Tongue (tissue), 2 donors: ENCODE measurements around the gene SULT1C4. TPM values are rescaled to one million over a fixed set of nuclear protein-coding genes. Genes with fewer than 3 reads are reported as not detected.
"Not testable (repeated sequence)": the region's sequence is repeated elsewhere in the genome, so short reads cannot be mapped to it uniquely, and the experiment has no call there.

ENCODE experiments used
- DNase-seq: peaks from one replicate; pipeline ENCODE4 v3.0.0-alpha.2; 2015
- total RNA-seq: library from RNA; depleted of rRNA; stranded (reverse); fragments of >200 nt; gene quantifications from one replicate; pipeline ENCODE4 v1.2.3, GENCODE V29; 2014

The SULT1C4 gene
- total RNA-seq = 34.4 TPM

DNA sequence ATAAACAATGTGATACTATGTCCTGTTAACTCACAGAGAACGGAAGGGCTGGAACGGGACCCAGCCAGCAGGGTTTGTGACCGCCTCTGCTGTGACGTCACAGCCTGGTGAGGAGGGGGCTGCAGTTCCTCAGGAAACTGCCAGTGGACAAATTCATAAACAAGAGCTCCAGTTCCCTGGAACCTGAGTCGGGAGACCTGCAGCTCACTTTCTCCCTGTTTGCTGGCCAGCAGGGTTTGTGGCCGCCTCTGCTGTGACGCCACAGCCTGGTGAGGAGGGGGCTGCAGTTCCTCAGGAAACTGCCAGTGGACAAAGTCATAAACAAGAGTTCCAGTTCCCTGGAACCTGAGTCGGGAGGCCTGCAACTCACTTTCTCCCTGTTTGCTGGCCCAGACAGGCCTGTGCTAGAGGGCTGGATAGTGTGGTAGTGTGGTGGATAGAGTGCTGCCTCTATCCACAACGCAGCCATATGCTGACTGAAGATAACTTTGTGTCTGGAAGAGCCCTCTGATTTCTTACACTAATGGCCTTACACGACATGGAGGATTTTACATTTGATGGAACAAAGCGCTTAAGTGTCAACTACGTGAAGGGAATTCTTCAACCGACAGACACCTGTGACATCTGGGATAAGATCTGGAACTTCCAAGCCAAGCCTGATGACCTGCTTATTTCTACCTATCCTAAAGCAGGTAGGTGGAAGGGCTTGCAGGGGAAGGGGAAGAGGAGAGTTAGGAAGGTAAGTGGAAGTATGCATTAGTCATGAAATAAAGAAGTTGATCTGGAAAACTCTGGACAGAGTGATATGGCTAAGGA lies at the start of gene SULT1C4:
SULT1C4 (plus strand) TSS at position 140 of the 816 bp plus-strand sequence; CDS start at position 524, 384 bp downstream.
- peak; percentile 97 for DNase-seq

DNA sequence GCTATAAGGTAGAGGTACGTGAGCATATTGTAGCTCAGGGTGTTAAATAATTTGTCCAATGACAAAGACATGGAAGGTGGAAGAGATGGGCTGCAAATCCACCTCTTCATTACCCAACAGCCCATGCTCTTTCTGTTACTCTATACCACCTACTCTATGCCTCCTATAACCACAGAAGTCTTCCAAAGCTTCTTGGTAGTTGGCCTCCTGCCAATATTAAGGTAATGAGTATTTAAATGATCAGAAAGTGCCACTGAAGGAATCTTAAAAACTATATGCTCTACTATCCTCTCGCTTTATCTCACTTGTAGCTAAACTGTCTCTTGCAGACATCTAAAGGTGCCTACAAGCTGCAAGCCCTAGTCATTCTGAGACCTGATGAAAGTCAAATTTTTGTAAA lies 48.0 kb upstream of the SULT1C4 start:
- no peak for DNase-seq

DNA sequence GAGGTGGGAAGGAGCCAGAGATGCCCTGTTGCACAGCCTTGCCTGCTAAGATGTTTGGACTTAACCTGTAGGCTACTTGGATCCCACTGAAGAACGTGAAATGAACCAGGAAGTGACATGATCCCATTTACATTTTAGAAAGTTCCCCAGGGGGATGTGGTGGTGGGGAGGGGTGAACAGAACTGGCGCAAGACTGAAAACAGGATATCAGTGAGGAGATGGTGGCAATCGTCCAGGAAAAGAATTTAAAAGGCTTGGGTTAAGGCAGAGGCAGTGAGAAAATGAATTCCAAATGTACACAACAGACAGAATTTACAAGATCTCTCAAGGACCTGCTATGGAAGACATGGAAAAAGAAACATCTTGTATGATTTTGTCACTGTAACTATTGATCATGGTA lies 46.8 kb upstream of the SULT1C4 start:
- DNase-seq = peak; percentile 40

DNA sequence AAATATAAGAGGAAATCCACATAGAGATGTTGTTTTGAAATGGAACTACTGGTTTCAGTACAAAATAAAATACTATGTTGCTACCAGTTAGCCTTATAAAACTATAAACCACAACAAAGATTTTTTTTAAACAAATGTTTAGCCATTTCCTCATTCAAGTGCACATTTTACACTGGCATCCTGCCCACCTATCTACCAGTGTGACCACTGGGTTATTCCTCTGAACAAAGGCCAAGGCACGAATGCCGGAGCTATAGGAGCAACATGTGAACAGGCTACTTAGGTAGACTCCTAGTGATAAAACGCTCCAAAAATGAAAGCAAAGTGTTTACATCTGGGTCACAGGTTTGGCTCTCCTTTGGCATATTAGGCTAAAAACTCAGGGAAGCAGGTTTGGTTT lies 31.8 kb upstream of the SULT1C4 start:
- no peak for DNase-seq

DNA sequence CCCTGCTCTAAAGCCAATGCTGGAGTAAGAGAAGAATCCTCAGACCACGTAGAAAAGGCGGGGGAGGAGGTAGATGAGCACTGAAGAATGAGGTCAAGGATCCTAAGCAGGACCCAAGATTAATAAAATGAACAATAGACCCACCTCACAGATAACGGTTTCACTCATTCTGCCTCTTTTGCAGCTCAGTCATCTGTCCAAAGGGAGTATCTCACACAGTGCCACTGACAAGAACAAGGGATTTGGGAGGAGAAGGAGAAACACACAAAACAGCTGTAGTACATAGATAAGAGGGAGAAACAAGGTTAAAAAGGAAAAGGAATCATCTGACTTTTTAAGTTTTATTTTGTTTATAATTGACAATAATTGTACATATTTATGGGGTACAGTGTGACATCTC lies 30.9 kb upstream of the SULT1C4 start:
- no peak for DNase-seq

DNA sequence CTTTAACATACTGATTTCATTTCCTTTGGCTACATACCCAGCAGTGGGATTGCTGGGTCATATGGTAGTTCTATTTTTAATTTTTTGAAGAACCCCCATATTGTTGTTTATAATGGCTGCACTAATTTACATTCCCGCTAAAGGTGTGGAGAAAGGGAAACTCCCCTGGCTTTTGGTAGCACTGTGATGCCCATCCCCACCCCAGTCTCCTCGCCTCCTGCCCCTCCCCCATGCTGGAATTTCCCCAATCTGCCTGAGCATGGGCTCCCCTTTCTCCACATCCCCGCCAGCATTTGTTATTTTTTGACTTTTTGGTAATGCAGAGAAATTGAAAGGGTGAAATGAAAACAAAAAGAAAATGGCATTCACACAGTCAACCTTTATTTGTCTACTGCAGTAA lies 30.0 kb upstream of the SULT1C4 start:
- DNase-seq = no peak

DNA sequence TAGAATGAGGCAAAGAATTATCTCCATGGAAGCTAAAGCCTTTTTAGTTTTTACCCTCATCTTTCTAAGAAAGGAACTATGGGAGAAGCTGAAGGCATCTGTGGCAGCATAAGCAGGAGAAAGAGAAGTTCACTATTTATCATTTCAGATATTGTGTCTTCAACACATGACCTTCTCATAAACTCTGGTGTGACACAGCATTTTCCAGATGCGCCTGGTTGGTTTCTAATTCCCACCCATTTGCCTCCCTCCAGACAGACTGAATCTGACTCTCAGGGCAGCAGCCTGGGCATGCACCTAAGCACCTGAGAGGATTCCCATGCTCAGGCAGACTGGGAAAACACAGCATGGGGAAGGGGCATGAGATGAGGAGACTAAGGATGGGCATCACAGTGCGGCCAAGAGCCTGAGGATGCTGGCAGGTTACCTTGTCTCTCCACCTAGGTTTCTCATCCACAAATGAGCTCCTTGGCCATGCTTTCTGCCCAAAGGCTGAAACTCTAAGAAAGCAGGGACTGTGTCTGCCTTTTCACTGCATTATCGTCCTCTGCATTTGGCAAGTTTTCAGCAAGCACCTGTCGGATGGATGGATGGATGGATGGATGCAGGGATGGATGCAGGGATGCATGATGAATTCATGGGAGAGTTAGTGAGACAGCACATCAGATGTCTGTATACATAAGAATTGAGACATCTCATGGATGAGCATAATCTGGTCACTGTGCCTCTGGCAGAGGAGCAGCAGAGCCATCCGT lies 28.8 kb upstream of the SULT1C4 start:
- DNase-seq = no peak

- no peak for DNase-seq
These were observed 28.2 kb upstream of the SULT1C4 start for GRCh38 chr2:108349571-108349928.

DNA sequence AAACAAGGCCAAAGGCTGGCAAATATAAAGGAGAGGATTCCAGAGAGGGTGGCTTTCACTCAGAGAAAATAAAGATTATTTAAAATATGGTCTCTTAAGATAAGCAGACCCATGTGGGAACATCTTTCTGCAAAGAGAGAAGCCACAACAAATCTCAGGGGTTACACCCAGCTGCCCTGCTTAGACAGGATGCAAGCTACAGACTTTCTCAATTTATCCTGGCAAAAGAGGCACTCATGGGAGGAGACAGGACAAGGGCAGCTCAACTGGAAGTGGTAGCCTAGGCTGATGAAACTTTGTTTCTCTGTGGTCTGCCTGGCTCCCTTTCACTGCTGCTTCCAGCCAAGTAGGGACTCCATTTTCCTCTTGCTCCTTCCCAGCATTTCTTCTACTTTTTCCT lies 25.9 kb upstream of the SULT1C4 start:
- DNase-seq = no peak

GRCh38 chr2:108354136-108354535 lies 23.6 kb upstream of the SULT1C4 start:
- DNase-seq = no peak

- no peak for DNase-seq
These were observed 21.6 kb upstream of the SULT1C4 start for GRCh38 chr2:108355906-108356734.

- not testable (repeated sequence) for DNase-seq
These were observed 18.4 kb upstream of the SULT1C4 start for GRCh38 chr2:108359336-108359735.

- no peak for DNase-seq
These were observed 16.8 kb upstream of the SULT1C4 start for GRCh38 chr2:108360776-108361468.

- no peak for DNase-seq
These were observed 14.5 kb upstream of the SULT1C4 start for GRCh38 chr2:108363024-108363907.

DNA sequence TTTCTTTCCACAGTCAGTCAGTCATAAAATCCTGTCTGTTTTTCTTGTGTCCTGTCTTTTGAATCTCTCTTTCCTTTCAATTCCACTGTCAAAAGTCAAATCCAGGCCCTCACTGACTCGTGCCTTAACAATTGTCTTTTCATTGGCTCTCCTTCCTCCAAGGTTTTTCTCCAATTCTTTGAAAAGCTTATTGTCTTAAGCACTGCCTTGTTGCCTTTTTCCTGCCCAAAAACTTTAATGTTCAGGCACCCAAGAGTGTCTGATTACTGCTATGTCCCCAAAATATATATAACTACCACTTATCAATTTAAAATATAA lies 13.9 kb upstream of the SULT1C4 start:
- DNase-seq = no peak

DNA sequence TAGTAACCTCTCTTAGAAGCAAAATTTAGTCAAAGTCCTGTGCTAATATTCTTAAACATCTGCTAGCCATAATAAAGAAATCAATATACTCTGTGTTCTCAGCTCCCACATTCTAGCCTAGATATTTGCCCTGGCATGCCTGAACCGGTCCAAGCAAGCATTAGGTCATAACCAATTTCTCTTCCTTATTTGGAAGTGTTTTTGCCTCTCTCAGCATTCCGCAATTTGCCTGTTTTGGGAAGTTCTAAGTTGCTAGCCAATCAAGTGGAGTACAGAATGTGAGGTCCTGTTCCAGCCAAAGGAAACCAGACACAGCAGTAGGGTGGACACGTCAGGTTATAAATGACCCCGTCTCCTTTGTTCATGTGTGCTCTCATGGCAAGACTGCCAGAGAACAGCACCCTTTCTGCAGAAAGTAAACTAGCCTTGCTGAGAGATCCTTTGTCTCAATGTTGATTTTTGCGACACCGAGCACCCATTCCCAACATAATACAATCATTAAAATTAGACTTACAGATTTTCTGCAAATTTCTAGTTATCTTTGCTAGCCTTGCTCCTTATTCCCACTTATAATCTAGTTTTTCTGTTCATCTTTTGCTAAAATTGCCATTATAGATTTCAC lies 13.0 kb upstream of the SULT1C4 start:
- DNase-seq = no peak

GRCh38 chr2:108365656-108366055 lies 12.1 kb upstream of the SULT1C4 start:
- no peak for DNase-seq

GRCh38 chr2:108367014-108367413 lies 10.7 kb upstream of the SULT1C4 start:
- no peak for DNase-seq

DNA sequence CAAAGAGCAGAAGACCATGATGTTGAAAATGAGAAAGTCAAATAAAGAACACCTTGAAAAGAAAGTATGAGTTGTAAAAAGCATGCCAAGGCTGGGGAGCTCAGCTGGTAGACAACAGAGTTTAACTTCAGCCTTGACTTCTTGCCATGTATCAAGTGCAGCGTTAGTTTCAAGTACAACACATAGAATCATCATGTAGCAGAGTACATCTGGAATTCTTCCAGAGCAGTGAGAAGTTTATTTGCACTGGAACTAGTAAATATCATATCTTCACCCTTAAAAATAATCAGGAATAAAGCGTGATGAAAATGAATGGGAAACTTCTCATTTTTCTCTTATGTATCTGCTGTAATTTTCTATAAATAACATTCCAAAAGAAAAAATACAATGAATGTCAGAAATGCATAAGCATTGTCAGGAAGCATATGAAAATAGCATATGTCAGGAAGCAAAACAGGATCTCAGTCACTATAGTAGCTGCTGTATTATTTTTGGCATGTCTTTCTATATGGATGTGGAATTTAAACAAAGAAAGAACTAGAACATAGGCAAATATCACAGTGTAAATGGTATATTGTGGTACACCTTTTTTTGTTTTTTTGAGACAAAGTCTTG lies 10.1 kb upstream of the SULT1C4 start:
- peak; percentile 25 for DNase-seq

GRCh38 chr2:108369153-108369552 lies 8.6 kb upstream of the SULT1C4 start:
- no peak for DNase-seq
